ENCODE measurements around the gene ADGRD1.
"Not testable (repeated sequence)": the region's sequence is repeated elsewhere in the genome, so short reads cannot be mapped to it uniquely, and the experiment has no call there.

ADGRD1 gene

DNA sequence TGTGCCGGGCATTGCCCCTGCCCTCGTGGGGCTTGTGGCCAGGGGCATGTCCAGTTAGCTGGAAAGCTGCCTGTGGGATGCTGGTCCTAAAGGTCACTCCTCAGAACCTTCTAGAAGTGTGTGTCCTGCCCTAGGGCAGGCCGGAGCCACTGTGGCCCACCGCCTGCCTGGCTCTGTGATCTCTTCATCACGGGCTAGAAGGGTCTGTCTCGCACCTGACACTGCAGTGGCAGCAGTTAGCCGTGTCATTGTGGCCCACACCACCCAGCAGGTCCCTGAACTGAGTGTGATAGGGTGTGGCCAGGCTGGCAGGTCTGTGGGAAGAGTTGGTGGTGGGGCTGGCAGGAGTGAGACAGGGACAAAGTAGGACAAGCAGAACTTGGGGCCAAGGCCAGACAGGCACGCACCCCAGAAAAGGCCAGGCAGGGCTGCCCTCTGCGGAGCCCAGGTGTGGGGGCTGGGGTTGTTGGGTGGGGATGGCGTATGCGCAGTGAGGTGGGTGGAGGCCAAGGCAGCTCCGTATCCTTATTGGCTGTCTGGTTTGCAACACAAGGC lies 41.2 kb downstream of the ADGRD1 start:
- CTCF ChIA-PET, result no interaction called here
- peaks cover 5% of the 10 kb centered on the region for H3K9me3 Mint-ChIP-seq
- no peak overlapping the region for H3K4me3 Mint-ChIP-seq
- no peaks in the 10 kb centered on the region for H3K4me1 Mint-ChIP-seq
- H3K27me3 Mint-ChIP-seq, result peaks cover 16% of the 10 kb centered on the region
- H3K27ac Mint-ChIP-seq, result no peak overlapping the region
- DNase-seq, result no peak
- H3K36me3 Mint-ChIP-seq, result no peaks in the 10 kb centered on the region

GRCh38 chr12:130995386-130995969 lies 41.8 kb downstream of the ADGRD1 start:
- peaks cover 11% of the 10 kb centered on the region for H3K27me3 Mint-ChIP-seq
- H3K4me3 Mint-ChIP-seq, H3K9me3 Mint-ChIP-seq, H3K4me1 Mint-ChIP-seq, H3K27ac Mint-ChIP-seq, CTCF ChIA-PET, H3K36me3 Mint-ChIP-seq, DNase-seq: not testable (repeated sequence)

DNA sequence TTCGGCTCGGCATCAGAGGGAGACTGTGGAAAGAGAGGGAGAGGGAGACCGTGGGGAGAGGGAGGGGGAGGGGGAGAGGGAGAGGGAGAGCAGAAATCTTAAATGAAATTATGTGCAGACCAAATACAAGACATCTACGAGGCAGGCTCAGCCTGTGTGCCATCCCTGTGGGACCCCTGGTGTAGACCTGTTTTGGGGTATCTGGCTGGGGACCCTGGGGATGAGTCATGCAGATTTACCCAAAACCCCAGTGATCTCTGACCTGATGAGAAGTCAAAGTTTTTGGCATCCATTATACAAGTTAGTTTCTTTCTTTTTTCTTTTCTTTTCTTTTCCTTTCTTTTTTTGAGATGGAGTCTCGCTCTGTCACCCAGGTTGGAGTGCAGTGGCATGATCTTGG lies 44.4 kb downstream of the ADGRD1 start:
- Mint-ChIP-seq H3K27ac (no peak overlapping the region), H3K27me3 (peaks cover 4% of the 10 kb centered on the region)

DNA sequence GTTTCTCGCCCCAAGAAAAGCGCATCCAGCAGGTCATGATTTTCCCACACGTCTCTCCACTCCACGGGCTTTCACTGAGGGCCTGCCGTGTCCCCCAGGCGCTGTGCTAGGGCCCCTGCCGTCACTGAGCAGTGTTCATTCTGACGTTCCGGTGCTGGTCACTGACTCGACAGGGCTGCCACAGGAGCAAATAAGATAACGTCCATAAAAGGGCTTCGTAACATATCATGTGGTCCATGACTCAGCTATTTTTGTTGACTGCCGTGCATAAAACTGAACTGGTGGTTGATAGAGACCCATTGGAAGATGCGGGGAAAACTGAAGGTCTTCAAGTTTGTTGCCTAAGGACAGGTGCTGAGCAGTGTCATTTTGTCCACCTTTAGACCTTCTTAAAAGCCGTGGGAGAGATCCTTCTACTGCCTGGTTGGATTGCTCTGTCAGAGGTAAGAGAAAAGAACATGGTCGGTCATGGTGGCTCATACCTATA lies 46.3 kb downstream of the ADGRD1 start:
- Mint-ChIP-seq H3K36me3 (no peaks in the 10 kb centered on the region), H3K27me3 (peaks cover 4% of the 10 kb centered on the region), H3K4me3 (no peak overlapping the region), H3K27ac (no peak overlapping the region), H3K4me1 (no peaks in the 10 kb centered on the region), H3K9me3 (peaks cover 5% of the 10 kb centered on the region)
- no peak for DNase-seq
- CTCF ChIA-PET, result no interaction called here

More for the DNA sequence above, 44.4 kb downstream of the ADGRD1 start:
- H3K4me3 Mint-ChIP-seq, result no peak overlapping the region
- DNase-seq, result no peak
- H3K36me3 Mint-ChIP-seq, result no peaks in the 10 kb centered on the region
- CTCF ChIA-PET, result no interaction called here
- no peaks in the 10 kb centered on the region for H3K4me1 Mint-ChIP-seq
- peaks cover 5% of the 10 kb centered on the region for H3K9me3 Mint-ChIP-seq

DNA sequence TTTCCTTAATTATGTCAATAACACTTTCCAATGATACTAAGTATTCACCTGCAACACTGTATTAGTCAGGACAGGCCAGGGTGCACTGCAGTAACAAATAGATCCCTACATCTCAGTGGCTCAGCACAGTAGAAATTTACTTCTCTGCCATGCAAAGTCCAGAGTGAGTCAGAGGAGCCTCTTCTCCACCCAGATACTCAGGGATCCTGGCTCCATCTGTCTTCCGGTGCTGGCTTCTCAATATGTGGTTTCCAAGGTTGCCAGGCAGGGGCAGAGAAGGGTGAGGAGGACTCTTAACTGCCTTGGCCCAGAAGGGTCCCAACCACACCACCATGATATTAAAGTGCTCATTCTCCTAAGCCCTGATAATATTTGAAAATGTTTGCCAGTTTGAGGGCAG lies 47.8 kb downstream of the ADGRD1 start:
- CTCF ChIA-PET, result no interaction called here
- Mint-ChIP-seq H3K9me3 (peaks cover 5% of the 10 kb centered on the region), H3K36me3 (no peaks in the 10 kb centered on the region), H3K27ac (no peak overlapping the region), H3K4me1 (no peaks in the 10 kb centered on the region), H3K4me3 (no peak overlapping the region), H3K27me3 (peaks cover 4% of the 10 kb centered on the region)
- DNase-seq, result no peak

DNA sequence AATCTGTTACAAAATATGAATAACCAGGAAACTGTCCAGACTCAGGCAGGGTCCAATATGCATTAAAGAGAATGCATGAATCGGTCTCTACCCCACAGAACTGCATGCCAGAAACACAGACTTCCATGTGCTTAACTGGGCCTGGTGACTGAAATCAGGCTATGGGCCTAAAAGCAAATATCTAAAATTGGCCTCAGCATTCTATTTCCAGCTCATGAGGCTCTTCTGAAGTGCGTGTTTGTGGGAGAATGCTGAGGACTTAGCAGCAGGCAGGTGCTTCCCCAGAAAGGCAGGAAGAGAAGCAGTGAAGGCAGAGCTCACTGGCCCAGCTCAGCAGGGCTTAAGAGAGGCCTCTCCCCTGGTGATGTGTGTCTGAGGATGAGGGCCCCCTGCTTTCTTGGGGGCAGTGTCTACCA lies 48.5 kb downstream of the ADGRD1 start:
- Mint-ChIP-seq H3K27me3 (peaks cover 4% of the 10 kb centered on the region), H3K4me1 (no peaks in the 10 kb centered on the region), H3K4me3 (no peak overlapping the region), H3K36me3 (no peaks in the 10 kb centered on the region), H3K27ac (no peak overlapping the region), H3K9me3 (peaks cover 5% of the 10 kb centered on the region)
- DNase-seq, result no peak
- CTCF ChIA-PET, result no interaction called here

DNA sequence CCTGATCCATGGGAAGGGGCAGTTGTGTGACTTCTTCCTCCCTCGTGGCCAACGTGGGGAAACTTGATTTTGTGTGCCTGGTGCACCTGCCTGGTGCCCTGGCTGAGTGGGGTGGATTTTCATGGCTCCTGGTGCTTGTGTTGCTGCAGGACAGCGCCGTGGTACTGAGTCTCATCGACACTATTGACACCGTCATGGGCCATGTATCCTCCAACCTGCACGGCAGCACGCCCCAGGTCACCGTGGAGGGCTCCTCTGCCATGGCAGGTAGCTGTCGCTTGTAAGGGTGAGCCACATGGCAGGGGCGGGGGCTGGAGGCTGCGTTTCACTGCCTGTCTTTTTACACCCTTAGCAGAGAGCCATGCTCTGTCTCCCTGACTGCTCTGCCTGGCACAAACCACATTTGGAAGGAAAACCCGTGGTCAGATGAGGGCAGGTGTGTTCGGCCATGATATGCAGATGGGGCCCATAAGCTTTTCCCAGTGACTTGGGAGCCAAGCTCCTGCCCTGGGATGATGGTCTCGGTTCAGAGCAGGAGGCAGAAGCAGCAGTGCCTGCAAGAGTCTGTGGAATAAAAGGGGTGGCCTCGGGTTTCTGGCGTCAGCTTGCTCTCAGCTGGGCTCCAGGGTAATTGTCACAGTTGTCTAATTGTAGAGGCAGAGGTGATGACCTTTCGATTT lies 49.5 kb downstream of the ADGRD1 start:
- Mint-ChIP-seq H3K27ac (no peak overlapping the region), H3K9me3 (peaks cover 5% of the 10 kb centered on the region), H3K27me3 (peaks cover 4% of the 10 kb centered on the region), H3K4me1 (no peaks in the 10 kb centered on the region), H3K4me3 (no peak overlapping the region), H3K36me3 (no peaks in the 10 kb centered on the region)
- no peak for DNase-seq
- CTCF ChIA-PET, result no interaction called here

DNA sequence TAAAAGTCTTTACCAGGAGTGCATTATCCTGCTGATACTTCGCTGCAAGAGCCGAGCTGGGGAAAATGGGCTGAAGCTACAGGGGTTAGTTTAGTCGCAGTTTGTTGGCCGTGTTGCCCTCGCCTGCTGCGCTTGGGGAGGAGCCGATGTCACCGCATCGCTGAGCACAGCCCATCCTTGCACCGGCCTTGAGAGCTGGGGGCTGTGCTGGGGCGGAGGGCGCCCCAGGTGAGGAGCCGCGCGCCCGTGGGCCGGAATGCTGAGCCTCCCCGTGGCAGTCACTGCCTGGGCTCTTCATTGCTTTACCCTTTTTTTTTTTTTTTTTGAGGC lies 50.0 kb downstream of the ADGRD1 start:
- H3K36me3 Mint-ChIP-seq, result no peaks in the 10 kb centered on the region
- H3K27me3 Mint-ChIP-seq, result peaks cover 4% of the 10 kb centered on the region
- H3K4me1 Mint-ChIP-seq, result no peaks in the 10 kb centered on the region
- H3K9me3 Mint-ChIP-seq, result peaks cover 3% of the 10 kb centered on the region
- no peak overlapping the region for H3K27ac Mint-ChIP-seq
- DNase-seq, result no peak
- H3K4me3 Mint-ChIP-seq, result no peak overlapping the region
- CTCF ChIA-PET, result no interaction called here

GRCh38 chr12:131004166-131004565 lies 50.5 kb downstream of the ADGRD1 start:
- Mint-ChIP-seq H3K27ac (no peak overlapping the region), H3K4me1 (no peaks in the 10 kb centered on the region)

DNA sequence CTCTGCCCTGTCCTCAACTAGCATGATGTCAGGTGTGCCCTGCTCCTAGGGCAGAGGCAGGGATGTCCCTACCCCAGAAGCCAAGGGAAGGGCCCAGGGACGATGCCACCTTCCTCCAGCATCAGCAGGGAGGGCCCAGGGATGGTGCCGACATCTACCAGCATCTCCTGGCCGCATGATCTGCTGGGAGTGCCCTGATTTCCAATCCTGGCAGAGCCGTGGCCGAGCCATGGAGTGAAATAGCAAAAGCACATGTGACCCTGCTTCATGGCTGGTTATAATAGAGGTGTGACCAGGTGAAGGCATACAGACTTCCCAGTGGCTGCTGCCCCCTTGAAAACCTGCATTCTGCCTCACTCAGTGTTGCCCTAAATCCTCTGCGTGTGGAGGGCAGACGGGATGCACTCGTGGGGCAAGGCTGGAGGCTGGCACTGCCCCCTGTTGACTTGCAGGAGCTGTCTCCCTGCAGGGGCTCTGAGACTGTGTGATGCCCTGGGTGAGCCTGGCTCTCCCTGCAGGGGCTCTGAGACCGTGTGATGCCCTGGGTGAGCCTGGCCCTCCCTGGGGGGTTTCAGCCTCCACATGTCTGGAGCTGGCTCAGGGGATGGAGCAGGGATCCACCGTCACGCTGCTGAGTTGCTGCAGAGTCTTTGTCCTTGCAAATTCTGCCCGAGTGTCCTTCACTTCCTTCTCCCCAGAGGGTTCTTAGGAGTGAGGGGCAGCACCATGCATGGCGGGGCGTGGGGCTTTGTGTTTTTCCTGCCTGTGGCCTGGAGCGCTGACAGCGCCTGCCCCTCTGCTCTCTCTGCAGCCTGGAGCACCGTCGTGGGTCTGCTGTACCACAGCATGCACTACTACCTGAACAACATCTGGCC lies 51.7 kb downstream of the ADGRD1 start:
- H3K4me1 Mint-ChIP-seq, result no peaks in the 10 kb centered on the region
- no peak overlapping the region for H3K4me3 Mint-ChIP-seq
- H3K36me3 Mint-ChIP-seq, result no peaks in the 10 kb centered on the region
- H3K27me3 Mint-ChIP-seq, result peaks cover 4% of the 10 kb centered on the region
- no peak overlapping the region for H3K27ac Mint-ChIP-seq
- DNase-seq, result no peak
- H3K9me3 Mint-ChIP-seq, result no peaks in the 10 kb centered on the region
- CTCF ChIA-PET, result no interaction called here

More at GRCh38 chr12:131004166-131004565, 50.5 kb downstream of the ADGRD1 start:
- Mint-ChIP-seq H3K27me3 (peaks cover 4% of the 10 kb centered on the region), H3K36me3 (no peaks in the 10 kb centered on the region), H3K4me3 (no peak overlapping the region), H3K9me3 (peaks cover under 1% of the 10 kb centered on the region)
- DNase-seq, result no peak
- CTCF ChIA-PET, result no interaction called here

DNA sequence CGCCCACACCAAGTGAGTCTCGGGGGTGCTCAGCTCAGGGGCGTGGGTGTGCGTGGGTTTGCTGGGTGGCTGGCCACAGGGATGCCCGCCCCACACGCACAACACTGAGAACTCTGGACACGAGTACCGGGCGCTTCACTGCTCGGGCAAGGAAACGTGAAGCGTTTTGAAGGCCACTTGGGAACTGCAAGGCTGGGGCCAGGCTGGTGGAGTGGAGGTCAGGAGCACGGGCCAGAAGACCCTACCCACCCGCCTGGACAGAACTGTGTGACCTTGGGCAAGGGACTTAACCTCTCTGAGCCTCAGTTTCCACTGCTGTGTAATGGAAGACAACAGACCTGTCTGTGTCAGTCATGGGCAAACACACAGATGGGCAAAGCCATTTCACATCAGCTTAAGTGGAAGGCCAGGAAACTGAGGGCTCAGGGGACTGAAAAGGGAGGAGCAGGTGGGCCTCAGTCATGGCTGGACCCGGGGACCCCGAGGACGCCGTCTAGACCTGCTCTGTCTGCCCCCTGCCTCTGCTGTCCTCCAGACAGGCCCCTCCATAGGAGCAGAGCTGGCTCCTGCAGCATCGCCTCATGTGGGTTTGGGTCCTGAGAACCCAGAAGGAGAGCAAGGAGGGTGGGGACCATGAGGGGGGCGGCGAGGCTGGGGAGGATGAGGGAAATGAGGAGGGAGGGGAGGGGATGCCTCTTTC lies 52.5 kb downstream of the ADGRD1 start:
- Mint-ChIP-seq H3K27ac (no peak overlapping the region), H3K27me3 (peaks cover 5% of the 10 kb centered on the region), H3K4me3 (no peak overlapping the region), H3K4me1 (no peaks in the 10 kb centered on the region), H3K9me3 (no peaks in the 10 kb centered on the region), H3K36me3 (no peaks in the 10 kb centered on the region)
- no peak for DNase-seq
- CTCF ChIA-PET, result no interaction called here

- no peak overlapping the region for H3K4me3 Mint-ChIP-seq
- no peaks in the 10 kb centered on the region for H3K4me1 Mint-ChIP-seq
- CTCF ChIA-PET, result no interaction called here
- H3K36me3 Mint-ChIP-seq, result no peaks in the 10 kb centered on the region
- peaks cover 8% of the 10 kb centered on the region for H3K27me3 Mint-ChIP-seq
- no peaks in the 10 kb centered on the region for H3K9me3 Mint-ChIP-seq
- no peak overlapping the region for H3K27ac Mint-ChIP-seq
- DNase-seq, result no peak
Measured at GRCh38 chr12:131007031-131007739, 53.5 kb downstream of the ADGRD1 start.

- Mint-ChIP-seq H3K27ac (no peak overlapping the region), H3K27me3 (peaks cover 8% of the 10 kb centered on the region), H3K9me3 (no peaks in the 10 kb centered on the region), H3K4me1 (no peaks in the 10 kb centered on the region), H3K4me3 (no peak overlapping the region), H3K36me3 (no peaks in the 10 kb centered on the region)
- CTCF ChIA-PET, result no interaction called here
- no peak for DNase-seq
Measured at GRCh38 chr12:131007740-131008117, 54.0 kb downstream of the ADGRD1 start.
